ENCODE results near the gene CISD3.

Gene CISD3

DNA sequence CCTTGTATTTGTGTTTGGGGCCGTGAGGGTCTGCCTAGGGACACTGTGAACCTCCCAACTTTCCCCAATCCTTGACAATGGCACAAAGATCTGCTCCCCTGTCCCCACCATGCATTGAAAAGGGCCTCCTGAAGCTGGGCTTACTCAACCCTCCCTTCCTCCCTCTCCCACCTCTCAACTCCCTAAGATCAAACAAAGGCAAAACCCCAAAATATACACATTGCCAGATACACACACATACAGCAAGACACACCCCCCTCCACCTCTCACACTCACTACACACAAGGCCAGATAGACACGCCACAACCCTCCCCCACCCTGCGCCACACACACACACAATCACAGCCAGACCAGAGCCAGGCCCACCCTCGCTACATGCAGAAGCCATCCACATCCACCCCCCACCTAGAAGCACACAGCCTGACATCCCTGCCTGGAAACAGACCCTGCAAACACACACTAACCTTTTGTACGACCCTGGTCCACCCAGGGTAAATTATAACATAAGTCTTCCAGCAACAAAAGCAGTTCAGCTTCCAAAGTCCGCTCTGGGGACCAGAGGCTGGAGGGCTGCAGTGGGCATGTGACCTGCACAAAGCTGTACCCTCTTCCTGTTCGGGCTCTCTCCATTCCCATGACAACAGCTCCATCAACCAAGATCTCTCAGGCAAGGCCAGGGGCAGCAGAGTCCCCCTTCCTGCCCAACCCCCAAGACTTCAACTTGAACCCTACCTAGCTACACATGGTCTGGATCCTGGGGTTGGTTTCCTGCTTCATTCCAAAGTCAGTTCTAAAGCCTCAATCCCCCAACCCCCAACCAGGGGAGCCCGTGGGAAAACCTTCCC, 16.1 kb downstream of the CISD3 start:
- no peak for DNase-seq

DNA sequence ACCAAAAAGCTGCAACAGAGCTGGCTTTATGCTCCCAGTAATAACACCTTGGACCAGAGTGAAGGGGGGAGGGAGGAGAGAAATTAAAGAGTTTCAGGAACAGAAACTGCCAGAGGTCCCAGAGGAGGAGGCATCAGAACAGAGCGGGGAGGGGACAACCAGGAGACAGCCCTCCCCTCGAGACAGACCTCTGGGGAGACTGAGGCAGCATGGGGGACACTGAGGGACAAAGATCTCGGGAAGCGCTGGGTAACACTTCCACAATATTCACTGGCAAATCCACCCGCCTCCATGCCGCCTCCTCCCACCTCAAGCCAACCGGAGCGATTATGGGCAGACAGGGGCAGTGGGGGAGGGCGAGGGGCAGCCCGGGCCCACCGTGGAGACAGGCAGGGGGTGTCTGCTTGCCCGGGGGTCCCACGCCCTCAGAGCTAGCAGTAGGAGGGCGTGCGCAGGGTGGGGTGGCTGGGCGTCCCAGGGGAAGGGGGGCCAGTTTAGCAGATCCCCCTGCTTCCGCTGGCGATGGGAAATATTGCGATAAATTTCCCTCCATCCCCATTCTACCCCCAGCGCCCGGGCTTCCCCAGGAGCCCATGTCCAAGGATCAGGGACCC, 16.8 kb downstream of the CISD3 start:
- no peak for DNase-seq

DNA sequence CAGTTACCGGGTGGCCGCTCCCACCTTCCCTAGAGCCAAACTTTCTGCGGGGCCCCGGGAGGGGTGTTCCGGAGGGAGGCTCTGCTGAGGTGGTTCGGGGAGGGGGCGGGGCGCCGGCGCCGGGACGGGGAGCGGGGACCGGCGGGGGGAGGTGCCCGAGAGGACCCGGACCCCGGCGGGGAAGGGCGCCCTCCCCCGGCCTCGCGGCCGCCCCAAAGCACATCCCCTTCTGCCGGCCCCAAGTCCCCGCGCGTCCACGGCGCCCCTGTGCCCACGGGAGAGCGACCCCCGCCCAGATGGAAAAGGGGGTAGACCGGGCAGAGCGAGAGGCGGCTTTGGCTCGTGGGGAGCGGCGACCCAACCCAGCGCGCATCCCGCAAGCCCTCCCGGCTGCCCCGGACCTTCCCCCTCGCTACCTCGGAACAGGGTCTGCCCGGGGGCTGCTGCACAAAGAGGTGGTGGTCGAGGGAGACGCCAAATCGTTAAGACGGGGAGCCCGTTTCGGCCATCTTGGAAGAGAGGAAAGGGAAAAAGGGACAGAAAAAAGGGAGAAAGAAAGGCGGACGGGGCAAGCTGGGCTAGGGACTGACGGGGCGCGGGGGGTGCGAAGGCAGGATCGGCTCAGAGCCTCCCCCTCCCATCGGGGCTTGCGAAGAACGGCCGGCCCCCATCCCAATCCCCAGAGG, 17.5 kb downstream of the CISD3 start:
- DNase-seq: no peak

DNA sequence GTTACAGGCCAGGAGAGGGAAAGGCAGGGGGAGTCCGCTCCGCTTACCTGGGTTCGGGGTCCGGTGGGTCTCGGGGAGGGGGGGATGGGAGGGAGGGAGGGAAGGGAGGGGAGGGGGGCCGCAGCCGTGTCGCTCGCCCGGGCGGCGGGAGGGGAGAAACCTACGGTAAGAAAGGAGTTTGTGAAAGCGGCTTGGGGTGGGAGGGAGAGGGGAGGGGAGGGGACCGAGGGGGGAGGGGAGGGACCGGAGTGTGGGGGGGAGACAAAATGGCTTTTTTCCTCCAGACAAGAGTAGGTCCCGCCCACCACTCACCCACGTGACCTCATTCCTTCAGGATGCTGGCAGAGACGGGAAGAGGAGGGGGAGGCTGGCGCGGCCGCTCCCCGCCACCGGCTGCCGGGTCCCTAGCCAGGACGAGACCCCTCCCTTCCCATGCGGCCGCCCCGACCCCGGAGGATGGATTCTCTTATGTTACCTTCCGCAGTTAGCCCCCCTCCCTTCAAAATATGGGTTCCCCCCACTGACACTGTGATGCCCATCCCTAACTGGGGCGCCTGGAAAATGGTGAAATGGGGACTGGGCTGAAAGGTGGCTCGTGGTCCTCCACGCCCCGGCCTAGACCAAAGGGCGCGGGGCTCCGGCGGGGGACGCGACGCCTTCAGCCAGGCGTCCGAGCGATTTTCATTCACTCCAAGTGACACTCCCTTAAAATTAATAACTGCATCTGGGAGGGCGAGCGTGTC, 18.2 kb downstream of the CISD3 start, which contains the start of gene PCGF2:
PCGF2 (minus strand) TSS at position 188 of the 743 bp plus-strand sequence. CDS start 7,934 bp downstream, outside the sequence.
- DNase-seq: no peak

DNA sequence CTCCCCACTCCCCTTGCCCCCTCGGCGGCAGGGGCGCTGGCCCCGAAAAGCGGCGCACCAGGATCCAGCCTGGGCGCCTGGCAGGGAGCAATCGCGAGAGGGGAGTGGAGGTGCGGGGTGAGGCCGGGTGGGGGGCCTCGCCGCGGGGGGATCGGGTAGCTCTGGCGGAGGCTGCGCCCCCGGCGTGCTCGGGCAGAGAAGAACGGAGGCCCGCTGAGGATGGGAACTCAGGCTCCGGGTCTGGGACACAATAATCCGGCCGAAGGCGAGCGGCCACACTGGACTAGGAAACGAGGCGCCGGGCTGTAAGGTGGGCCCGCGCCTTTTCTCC, 18.7 kb downstream of the CISD3 start:
- no peak for DNase-seq

GRCh38 chr17:38749223-38750043, 19.3 kb downstream of the CISD3 start:
- DNase-seq: no peak

- DNase-seq: no peak
Measured at GRCh38 chr17:38750044-38750311, 19.8 kb downstream of the CISD3 start.

GRCh38 chr17:38750312-38751121, 20.4 kb downstream of the CISD3 start:
- DNase-seq: no peak

- no peak for DNase-seq
Measured at GRCh38 chr17:38751144-38751807, 21.1 kb downstream of the CISD3 start.

DNA sequence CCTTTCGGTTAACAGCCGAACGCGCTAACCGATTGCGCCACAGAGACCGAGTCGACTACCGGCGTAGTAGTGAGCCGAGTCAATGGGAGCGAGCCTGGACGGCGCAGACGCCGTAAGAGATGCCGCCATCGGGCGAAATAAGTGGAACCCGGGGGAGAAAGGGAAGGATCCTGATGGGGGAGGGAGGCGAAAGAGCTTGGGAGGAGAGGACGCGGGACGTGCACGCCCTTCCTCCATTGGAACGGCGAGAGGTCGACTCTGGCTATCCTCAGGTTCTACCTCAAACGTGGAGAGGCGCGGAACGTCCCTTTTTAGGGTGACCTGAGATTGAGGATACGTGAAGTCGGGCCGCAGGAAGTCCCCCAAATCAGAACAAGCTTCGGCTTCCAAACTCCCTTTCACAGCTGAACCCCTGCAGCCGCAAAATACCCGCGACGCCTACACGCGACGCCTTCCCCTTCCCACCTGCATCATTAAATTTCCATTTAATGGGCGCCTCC, 21.7 kb downstream of the CISD3 start:
- DNase-seq: peak; percentile 78 to 79

- peak; percentile 95 for DNase-seq
Measured at GRCh38 chr17:38752308-38753070, 22.3 kb downstream of the CISD3 start, which contains the start of gene PSMB3. Gene PSMB3, plus strand, starts transcription at chr17:38752741. Its CDS starts 86 bp downstream, at chr17:38752827.

DNA sequence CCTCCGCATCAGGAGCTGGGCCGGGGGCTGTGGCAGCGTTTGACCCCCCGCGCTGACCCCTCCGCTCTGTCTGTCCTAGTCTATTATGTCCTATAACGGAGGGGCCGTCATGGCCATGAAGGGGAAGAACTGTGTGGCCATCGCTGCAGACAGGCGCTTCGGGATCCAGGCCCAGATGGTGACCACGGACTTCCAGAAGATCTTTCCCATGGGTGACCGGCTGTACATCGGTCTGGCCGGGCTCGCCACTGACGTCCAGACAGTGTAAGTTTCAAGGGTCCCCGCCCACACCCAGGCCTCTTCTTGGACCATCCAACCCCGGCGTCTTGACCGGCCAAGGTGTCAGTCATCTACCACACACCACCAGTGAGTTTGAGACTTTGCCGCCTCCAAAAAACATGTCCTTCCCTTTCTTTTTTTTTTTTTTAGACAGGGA, 22.9 kb downstream of the CISD3 start:
- DNase-seq: no peak

GRCh38 chr17:38761612-38762011, 31.5 kb downstream of the CISD3 start:
- peak in 1 of 2 experiments; percentile 33 for DNase-seq

DNA sequence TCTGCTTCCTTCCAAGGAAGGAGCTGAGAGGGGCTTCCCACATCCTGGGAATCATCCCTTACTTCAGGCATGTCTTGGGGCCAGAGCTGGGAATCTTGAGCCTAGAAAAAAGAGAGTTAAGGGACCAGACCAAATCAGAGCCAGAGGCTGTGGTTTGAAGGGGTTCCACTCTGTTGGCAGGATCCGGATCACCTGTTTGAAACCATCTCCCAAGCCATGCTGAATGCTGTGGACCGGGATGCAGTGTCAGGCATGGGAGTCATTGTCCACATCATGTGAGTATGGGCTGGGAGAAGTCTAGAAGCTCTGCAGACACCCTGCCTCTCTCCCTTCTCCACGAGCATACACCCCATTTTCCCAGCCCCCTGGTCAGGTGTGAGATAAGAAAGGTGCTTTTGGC, 32.1 kb downstream of the CISD3 start:
- no peak for DNase-seq

GRCh38 chr17:38766341-38766740, 36.2 kb downstream of the CISD3 start:
- no peak for DNase-seq

- no peak for DNase-seq
Measured at GRCh38 chr17:38768417-38768816, 38.3 kb downstream of the CISD3 start.

- DNase-seq: no peak
Measured at GRCh38 chr17:38773258-38773657, 43.1 kb downstream of the CISD3 start.

GRCh38 chr17:38777641-38778250, 47.6 kb downstream of the CISD3 start:
- no peak for DNase-seq

Data from activated CD4-positive, alpha-beta T cell treated with anti-CD3 and anti-CD28 coated beads, Interleukin-2, amount 50 U/mL, for 4 hours (primary cell).